Fibroblast of peridontal ligament (primary cell): ENCODE measurements around the gene MISP3.

Source experiments
- DNase-seq: peaks from one replicate; pipeline ENCODE4 v3.0.0-alpha.2; 2010; ENCODE audit errors: extremely low read depth

MISP3 gene

DNA sequence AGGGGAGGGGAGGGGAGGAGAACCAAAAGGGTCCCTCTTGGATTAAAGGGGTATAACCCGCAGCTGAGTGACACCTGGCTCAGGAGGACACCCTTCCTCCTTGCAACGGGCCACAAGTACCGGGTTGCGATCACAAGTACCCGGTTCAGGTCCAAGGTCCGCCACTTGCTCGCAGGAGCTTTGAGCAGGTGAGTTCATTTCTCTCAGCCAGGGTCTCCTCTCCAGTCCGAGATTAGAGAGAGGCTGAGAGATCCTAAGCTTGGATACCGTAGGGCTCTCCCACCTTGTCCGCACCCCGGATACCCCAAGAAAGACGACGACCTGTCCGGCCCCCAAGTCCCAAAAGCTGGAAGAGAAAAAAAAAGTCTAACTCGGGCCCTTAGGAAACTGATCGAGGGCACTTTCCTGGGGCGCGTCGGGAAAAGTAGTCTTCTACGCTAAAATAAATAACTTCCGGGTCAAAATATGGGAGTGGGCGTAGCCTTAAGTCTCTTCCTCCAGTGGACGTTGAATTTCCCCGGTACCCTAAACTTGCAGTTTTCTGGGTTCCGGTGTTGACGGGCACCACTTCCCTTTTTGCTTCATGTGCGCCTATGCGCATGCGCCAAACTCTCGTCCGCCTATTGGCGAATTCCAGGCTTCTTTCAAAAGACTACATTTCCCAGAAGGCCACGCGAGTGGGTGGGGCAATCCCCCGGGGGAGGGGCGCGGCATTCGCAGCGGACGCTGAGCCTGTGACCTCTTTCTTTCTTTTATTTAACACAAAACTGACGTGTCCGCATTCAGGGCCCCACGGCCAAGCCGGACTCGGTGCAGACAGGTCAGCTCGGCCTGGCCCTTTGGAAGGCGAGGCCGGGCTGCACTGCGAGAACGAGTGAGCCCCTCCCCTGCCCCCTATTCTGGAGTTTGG lies 8.6 kb downstream of the MISP3 start:
- peak; percentile 100 for DNase-seq

DNA sequence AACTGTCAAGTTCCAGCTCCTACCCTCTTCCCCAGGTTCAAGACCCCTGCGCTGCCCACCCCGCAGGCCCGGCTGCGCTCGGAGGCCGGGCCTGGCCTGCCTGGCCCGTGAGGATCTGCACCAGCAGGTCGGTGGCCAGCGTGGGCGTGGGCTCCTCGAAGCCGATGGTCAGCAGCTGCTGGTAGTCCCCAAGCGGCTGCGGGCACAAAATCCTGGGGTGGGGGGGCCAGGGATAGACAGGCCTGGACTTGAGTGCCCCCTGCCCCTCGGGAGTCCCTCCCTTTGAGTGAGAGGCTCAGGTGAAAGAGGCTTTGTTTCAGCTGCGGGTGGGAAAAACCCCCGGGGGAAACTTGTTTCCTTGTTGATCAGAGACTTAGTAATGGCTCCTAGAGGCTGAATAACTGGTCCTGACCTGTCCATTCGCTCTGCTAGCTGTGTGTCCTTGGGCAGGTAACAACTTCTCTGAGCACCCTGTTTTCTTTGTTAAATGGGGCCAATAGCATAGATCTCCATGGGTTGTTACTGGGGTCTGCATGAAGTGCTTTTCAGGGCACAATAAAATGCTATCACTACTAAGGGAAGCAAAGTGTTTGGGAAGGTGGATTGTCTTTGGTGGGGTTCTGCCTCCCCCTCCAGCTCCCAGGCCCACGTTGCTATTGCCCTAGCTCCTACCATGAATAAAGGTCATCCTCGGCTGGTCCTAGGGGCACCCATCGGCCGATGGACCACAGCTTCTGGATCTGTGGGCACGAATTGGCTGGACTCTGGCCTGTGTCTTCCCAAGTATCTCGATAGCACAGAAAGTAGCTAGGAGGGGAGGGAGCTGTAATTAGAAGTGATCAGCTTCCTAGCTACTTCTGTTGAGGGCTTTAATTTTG lies 9.4 kb downstream of the MISP3 start:
- DNase-seq = no peak

DNA sequence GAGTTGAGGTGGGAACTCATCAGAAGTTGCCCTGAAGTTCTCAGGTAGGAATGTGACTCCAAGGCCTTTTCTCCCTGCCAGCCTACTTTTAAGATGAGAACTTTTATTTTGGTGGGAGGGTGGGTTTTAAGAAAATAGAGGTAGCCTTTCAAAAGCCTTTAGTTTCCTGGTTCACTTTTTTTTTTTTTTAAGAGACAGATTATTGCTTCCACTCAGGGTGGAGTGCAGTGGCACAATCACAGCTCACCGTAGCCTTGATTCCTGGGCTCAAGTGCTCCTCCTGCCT lies 10.0 kb downstream of the MISP3 start:
- DNase-seq = no peak

DNA sequence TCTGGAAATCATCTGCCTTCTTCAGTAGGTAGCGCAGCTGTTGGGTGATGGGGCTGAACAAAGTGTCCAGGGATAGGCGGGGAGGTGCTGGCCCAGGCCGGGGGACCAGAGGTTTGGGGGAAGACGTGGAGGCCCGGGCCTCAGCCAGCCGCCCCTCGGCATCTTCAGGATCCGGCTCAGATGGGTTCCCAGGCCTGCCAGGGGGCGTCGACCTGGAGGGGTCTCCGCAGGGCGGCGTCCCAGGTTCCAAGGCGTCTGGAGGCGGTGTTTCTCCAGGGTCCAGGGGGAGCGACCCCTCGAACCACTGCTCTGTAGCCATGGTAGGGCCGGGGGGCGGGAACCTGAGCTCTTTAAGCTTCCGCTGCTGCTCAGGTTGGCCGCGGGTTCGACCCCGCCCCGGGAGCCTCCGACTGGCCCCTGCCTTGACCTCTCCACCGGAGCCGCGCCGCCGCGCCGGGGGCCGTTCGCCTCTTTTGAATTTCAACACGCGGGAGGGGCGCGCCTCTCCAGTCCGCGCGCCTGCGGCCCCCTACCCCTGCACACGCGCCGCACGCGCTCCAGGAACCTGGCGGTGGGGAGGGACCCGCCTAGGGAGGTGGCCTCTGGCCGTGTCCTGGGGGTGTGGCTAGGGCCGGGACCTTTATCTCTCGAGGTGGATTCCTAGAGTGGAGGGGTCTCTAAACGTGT lies 12.9 kb downstream of the MISP3 start, which contains the start of gene C19orf67:
TSS of gene C19orf67 (minus strand) at position 475 of the 687 bp plus-strand sequence. CDS start at position 319, 156 bp downstream.
- DNase-seq = no peak

DNA sequence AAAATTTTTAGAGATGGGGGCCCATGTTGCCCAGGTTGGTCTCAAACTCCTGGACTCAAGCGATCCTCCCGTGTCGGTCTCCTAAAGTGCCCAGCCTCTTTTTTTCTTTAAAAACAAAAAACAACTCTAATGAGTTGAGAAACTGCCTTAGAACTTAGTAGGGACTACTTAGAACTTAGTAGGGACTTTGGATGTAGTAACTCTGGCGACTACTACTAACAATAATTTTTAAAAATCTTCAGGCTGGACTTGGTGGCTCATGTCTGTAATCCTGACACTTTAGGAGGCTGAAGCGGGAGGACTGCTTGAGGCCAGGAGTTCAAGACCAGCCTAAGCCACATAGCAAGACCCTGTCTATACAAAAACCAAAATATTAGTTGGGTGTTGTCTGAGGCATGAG lies 13.5 kb downstream of the MISP3 start:
- no peak for DNase-seq

DNA sequence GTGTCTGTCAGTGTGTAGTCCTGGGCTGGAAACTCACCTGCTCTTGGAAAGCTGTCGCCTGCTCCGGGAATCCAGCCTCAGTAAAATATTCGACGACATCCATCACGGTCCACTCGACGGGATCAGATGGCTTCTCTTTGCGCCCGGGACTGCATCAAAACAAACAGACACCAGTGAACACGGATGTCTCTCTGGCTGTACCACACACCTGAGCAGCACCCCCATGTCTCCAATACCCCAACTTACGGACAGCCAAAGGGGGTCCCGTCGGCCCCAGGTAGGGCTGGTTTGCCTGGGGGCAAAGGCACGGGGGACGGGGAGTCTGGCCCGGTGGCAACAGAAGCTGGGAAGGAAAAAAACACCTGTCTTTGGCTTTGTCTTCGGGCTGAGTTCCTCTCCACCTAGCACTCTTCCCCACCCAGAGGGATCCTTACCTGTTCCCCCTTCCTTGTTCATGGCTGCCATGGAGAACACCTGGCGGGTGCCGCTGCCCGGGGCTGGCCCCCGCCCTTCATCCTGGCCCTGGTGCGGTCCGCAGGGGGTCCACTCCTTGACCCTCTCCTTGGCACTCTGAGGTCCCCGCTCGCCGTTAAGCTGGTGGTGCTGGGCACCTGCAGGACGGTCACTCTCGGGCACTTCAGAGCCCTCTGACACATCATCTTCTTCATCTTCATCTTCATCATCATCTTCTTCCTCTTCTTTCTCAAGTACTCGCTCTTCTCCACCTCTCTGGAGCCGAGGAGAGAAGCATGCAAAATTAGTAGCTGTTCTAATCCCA lies 16.2 kb downstream of the MISP3 start:
- DNase-seq = no peak

DNA sequence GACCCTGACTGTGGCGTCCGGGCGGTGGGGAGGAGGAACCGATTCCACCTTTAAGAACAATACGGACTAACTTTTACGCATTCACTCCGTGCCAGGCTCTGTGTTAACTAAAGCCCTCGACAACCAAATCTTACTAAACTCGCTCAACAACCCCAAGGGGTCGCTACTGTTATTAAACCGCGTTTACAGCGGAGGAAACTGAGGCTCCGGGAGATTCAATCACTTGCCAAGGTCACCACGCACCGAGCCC lies 16.8 kb downstream of the MISP3 start:
- DNase-seq = no peak

DNA sequence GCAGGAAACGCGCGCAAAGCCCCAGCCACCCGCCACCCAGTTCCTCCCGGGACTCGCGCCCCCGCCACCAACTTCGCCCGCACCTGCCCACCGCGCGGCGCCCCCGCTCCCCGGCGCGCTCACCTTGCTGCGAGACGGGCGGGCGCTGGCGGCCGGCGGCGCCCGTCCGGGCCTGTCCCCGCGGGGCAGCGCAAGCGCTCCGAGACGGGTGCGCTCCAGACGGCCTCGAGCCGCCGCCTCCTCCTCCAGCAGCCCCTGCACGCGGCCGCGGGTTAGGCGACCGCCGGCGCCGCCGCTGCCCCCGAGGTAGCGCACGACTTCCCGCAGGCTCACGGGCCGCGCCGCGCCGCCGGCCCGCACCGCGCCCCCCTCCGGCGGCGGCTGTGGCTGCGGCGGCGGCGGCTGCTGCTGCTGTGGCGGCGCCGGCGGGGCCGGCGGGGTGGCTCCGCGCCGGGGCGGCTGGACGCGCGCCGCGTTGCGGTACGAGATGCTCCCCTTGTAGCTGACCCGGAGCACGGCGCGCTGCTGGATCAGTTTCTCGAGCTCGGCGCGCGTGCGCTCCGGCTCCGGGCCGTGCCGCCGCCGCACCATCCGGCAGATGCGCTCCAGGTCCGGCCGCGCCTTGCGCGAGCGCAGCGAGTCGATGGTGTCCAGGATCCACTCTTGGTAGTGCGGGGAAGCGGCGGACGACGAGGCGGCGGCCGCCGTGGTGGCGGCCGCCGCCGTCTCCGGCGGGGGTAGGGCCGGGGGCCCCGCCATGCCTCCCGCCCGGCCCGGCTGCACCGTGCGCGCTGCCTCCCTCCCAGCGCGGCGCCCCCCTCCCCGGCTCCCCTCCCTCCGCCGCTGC lies 17.3 kb downstream of the MISP3 start:
- peak; percentile 48 for DNase-seq

DNA sequence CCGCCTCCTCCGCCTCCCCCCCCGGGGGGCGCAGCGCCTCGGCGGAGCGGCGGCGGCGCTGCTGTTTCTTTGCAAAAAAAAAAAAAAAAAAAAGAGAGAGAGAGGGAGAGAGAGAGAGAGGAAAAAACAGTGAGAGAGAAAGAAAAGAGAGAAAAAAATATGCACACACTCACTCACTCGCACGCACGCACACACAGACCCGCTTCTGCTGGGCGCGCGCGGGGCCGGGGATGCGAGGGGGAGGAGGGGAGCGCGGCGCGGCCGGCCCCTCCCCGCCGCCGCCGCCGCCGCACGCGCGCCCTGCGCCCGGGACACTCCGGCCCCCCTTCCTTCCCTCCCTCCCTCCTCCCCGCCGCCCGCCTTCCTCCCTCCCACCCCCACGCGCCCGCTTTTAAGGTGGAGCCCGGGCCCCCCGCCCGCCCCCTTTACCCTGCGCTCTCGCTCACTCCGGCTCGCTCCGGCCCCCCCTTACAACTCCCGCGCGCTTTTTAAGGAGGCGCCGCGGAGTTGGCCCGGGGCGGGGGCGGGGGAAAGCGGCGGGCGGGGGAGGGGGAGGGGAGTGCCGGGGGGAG lies 18.0 kb downstream of the MISP3 start, which contains the start of gene SAMD1:
TSS of gene SAMD1 (minus strand) at position 243 of the 572 bp plus-strand sequence.
- peak; percentile 83 for DNase-seq

DNA sequence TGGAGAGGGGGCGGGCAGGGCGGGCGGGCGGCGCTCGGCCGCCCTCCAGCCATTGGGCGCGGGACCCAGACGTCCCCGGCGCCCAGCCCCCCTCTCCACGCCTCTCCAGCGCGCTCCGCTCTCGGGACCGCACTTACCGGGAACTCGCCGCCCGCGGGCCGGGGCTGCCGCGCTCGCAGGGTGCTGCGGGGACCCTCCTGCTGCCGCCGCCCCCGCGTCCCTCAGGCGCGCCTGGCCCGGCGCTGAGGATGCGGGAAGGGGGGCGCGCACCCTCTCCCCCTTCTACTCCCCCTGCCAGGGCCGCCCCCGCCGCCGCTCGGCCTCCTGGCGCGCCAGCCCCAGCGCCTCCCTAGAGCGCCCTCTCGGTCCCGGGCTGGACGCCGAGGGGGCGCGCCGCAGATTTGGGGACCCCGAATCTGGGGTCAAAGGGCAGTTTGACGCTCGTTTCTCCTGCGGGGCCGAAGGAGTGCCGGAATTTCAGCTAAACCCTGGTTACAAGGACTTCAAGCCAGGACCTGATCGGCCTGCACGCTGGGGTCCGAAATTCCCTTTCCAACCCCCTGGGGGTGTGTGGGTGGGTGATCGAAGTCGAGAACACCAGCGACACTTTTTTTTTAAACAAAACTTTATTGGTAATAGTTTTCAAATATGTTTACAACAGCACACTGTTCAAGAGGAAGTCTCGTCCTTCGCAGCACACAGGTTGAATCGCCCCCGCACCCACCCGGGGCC lies 18.7 kb downstream of the MISP3 start:
- DNase-seq = peak; percentile 54

DNA sequence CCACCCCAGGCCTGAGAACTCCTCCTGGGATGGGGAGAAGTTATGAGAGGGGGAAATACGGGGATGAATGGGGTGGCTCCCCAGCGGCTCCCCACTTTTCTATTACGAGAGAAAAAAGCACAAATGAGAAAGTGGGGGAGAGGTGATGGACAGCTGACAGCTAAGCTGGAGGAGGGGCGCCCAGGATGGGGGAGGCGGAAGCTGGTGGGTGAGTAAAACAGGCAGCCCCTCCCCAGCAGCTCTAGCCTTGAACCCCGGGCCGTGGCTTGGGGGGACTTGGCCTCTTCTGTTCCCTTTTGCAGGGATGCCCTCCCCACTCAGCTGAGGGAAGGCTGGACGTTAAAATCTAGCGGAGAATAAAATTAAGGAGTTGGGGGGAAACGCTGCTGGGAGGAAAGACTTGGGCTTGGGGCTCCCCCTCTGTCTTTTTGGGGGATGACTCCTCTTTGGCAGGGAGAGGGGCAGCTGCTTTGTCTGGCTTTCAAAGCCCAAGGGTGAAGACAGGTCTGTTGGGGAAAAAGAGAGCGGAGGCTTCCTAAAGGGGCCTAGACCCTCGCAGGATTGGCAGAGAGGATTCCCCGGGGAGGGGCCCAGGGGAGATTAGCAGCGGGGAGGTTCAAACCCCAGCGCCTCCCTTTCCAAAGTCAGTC lies 19.4 kb downstream of the MISP3 start:
- no peak for DNase-seq

DNA sequence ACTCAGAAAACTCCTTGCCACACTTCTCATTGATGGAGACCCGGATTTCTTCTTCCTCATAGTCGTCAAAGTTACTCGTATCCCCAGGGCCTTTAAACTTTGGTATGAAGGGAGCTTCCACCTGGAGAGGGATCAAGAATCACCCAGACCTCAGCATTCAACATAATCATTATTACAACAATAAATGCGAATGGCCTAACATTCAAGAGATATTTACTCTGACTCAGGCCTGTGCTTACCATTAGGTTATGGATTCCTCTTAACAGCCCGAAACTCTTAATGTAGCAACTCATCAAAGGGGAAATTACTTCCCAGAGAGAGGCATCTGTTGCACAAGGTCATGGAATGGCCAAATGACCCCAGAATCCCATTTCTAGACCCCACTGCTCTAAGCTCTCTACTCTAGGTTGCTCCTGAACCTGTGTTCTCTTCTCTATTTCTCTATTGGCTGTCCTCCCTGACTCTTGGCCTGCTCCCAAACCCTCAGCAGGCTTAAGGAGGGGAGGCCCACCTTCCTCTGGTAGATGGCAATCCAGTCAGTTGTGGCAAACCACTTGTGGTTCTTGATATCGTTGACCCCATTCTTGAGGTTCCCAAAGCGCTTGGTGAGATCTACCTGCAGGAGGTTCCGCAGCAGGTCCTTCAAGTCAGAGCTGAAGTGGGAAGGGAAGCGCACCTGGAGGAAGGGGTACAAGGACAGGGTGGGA lies 20.7 kb downstream of the MISP3 start:
- DNase-seq = no peak

DNA sequence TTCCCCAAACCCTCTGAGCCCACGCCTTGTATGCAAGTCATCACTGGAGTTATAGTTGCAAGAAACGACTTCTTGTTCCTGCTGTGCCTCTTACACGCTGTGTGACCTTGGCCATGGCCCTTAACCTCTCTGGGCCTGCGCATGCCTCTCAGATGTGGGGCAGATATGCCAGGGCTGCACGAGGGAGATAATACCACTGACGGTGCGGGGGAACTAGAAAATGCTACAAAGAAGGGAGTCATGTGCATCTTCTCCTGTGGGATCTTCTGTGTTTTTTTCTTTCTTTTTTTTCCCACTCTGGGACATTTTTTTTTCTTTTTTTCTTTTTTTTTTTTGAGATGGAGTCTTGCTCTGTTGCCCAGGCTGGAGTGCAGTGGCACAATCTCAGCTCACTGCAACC lies 22.3 kb downstream of the MISP3 start:
- no peak for DNase-seq

DNA sequence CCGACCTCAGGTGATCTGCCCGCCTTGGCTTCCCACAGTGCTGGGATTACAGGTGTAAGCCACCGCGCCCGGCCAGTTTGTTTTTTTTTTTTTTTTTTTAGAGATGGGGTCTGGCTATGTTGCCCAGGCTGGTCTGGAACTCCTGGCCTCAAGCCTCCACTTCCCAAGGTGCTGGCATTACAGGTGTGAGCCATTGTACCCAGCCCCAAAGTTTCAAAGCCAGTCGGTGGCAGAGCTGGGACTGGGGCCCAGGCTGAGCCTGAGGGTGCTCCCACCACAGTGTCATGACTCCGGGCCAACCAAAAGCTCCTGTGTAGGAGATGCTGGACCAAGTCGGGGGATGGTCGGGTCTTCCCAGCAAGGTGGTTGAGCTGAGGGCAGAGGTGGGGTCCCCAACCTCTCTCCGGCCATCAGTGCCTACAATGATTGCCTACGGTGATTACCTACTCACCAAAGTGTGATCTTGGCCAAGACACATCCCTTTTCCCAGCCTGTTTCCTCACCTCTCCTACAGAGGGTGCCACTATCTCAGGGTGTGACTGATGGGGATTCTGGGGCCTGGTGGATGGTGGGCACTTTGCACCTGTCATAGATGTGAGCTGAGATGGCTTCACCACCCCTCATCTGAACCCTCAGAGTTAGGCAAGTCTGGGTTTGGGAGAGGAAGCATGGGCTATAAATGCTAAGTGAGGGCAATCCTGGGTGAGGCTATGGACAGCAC lies 23.8 kb downstream of the MISP3 start:
- DNase-seq = no peak

DNA sequence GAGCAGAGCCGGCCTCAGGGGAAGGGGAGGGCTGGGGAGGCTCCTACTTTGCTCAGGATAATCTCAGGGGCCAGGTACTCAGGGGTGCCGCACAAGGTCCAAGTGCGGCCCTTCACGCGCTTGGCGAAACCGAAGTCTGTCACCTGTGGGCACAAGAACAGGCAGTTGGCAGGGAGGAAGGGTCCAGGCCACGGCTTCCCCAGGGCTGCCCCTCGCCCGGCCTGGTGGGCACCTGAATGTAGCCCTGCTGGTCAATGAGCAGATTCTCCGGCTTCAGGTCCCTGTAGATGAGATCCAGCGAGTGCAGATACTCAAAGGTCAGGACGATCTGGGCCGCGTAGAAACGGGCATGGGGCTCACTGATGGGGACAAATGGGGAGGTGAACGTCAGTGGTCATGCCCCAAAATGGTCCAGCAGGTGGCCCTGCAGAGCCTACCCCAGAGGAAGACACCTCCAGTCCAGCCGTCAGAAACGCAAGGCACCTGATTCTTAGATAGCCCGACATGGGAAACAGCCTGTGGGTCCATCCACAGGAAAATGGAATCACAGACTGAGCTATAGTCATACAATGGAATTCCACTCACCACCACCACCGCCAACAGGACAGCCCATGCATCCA lies 25.1 kb downstream of the MISP3 start:
- DNase-seq = no peak

DNA sequence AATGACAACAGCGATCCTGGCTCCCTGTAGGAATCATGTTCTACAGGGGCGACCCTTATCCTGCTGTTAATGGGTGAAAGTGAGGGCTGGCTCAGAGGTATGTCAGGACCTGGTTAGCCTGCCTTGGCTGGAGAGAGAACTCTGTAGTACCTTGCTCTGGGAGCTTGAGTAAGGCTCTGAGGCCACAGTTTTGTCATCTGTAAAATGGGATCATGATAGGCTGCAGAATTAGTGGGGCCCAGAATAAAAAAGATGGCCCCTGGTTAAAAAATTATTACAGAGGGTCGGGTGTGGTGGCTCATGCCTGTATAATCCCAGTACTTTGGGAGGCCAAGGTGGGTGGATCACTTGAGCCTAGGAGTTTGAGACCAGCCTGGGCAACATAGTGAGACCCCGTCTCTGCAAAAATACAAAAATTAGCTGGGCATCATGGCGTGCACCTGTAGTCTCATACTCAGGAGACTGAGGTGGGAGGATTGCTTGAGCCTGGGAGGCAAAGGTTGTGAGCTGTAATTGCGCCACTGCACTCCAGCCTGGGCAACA lies 28.5 kb downstream of the MISP3 start:
- DNase-seq = no peak

DNA sequence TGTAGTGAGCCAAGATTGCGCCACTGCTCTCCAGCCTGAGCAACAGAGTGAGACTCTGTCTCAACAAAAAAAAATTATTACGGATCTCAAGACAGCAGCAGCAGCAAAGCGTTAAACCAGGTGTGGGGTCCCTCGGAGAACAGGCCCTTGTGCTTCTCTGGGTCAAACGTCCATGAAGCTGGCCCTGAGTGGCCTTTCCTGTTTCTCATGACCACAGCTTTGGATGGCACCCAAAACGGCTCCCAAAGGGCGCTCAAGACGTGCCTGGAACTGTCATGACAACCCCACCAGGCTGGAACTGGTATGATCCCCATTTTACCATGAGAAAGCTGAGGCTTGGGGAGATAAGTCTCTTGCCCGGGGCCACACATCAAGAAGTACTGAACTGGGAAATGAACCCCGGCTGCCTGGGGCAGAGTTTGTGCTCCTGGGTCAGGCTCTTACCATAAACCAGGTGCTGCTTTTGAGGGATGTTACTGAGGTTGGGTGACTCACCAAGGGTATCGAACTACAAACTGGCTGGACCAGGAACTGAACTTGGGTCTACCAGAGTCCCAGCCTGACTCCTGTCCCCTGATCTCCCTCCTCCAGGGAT lies 29.6 kb downstream of the MISP3 start:
- no peak for DNase-seq
